GM12874 (cell line): ENCODE data around the gene BMP6.

Experiments used
- TF ChIP-seq, protein P1 (sequence below): IDR thresholded peaks from 2 replicates; pipeline ENCODE4 v1.5.1; 2011; ENCODE audit warnings: low read depth, mild to moderate bottlenecking, control low read depth, low read length, moderate library complexity; ENCODE audit not compliant: insufficient read depth

BMP6 gene

GRCh38 chr6:7687145-7688111 is 38.5 kb upstream of the BMP6 start:
- TF ChIP-seq, protein P1, sequence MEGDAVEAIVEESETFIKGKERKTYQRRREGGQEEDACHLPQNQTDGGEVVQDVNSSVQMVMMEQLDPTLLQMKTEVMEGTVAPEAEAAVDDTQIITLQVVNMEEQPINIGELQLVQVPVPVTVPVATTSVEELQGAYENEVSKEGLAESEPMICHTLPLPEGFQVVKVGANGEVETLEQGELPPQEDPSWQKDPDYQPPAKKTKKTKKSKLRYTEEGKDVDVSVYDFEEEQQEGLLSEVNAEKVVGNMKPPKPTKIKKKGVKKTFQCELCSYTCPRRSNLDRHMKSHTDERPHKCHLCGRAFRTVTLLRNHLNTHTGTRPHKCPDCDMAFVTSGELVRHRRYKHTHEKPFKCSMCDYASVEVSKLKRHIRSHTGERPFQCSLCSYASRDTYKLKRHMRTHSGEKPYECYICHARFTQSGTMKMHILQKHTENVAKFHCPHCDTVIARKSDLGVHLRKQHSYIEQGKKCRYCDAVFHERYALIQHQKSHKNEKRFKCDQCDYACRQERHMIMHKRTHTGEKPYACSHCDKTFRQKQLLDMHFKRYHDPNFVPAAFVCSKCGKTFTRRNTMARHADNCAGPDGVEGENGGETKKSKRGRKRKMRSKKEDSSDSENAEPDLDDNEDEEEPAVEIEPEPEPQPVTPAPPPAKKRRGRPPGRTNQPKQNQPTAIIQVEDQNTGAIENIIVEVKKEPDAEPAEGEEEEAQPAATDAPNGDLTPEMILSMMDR: no peak

- TF ChIP-seq, protein P1: no peak
These were observed 34.9 kb upstream of the BMP6 start for GRCh38 chr6:7691021-7691420.

- TF ChIP-seq, protein P1: no peak
These were observed 34.0 kb upstream of the BMP6 start for GRCh38 chr6:7691675-7692452.

GRCh38 chr6:7692453-7692784 is 33.5 kb upstream of the BMP6 start:
- TF ChIP-seq, protein P1: no peak

DNA sequence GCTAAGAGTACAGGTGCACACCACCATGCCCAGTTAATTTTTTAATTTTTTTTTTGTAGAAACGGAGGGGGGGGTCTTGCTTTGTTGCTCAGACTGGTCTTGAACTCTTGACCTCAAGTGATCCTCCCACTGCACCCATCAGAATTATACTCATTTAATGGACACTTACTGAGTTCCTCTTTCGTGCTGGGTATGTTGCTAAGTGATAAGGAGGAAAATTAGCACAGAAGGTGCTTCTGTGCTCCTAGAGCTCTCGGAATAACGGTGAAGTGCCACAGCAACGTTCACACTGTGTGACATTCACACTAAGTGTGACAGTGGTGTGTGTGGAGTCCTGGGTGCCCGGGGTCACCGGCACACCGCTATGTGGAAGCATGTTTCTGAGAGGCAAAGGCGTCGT is 32.1 kb upstream of the BMP6 start:
- TF ChIP-seq, protein P1: no peak

DNA sequence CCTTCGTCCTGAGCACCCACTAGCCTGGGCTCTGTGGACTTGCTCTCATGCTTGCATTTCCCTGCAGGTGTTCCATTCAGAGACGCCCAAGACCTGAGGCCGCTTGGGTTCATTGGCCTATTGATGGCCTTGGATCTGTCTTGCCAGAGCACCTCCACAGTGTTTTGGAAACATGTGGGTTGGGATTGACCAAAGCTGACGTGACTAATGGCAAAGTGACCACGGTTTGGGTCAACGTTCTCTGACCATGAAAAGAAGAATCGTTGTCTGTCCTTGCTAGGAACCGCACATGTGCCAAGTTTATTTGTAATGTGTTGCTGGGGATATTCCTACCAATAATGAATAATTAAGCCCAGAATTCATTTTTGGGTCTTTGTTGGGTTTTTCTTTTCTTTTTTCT is 29.8 kb upstream of the BMP6 start:
- TF ChIP-seq, protein P1: no peak

DNA sequence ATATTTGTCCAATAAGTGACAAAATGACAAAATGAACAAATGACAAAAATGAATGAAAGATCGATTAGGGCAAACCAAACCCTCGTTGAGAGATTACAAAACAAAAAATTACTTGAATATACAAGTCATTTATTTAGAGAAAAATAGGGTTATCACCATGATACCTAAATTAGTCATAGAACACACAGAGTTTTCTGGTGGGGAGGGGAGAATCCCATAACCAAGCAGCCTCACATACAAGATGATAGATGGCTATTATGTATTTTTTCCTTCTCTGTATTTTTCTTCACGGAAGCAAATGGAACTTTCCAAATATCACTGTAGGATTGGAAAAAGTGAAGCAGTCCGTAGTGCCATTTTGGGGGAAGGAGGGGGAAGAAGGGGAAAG is 28.5 kb upstream of the BMP6 start:
- TF ChIP-seq, protein P1: no peak
